OCI-LY1 (cell line): ENCODE results near the gene SPATA46.

Experiments used
- H2AFZ ChIP-seq: fragments of 200-600 bp; sonication (generic), shearing (Covaris generic); 2 replicates; pipeline ENCODE4 v1.6.0; 2014; ENCODE audit warnings: antibody characterized with exemption, mild to moderate bottlenecking, low read length
- H3F3A ChIP-seq: fragments of 200-600 bp; sonication (generic), shearing (Covaris generic); 2 replicates; pipeline ENCODE4 v1.6.0; 2014; ENCODE audit warnings: mild to moderate bottlenecking, antibody characterized with exemption, low read length, moderate library complexity; ENCODE audit not compliant: insufficient read depth
- H3K27ac ChIP-seq: fragments of 200-600 bp; sonication (generic); 2 replicates; pipeline ENCODE4 v1.5.1; 2014; ENCODE audit warnings: low read length, mixed run types, mild to moderate bottlenecking, low read depth; ENCODE audit not compliant: poor library complexity, severe bottlenecking
- H3K27me3 ChIP-seq: fragments of 200-600 bp; sonication (generic); 2 replicates; pipeline ENCODE4 v1.6.0; 2014; ENCODE audit warnings: antibody characterized with exemption, mild to moderate bottlenecking, low read length, moderate library complexity; ENCODE audit not compliant: insufficient read depth
- H3K36me3 ChIP-seq: fragments of 200-600 bp; sonication (generic); 2 replicates; pipeline ENCODE4 v1.6.1; 2014; ENCODE audit warnings: mild to moderate bottlenecking, antibody characterized with exemption, low read length, moderate library complexity, mixed read lengths; ENCODE audit not compliant: insufficient read depth
- H3K4me1 ChIP-seq: fragments of 200-600 bp; sonication (generic); 2 replicates; pipeline ENCODE4 v1.5.1; 2014; ENCODE audit warnings: mild to moderate bottlenecking, low read length, moderate library complexity; ENCODE audit not compliant: insufficient read depth, severe bottlenecking
- H3K4me2 ChIP-seq: fragments of 200-600 bp; sonication (generic), shearing (Covaris generic); 2 replicates; pipeline ENCODE4 v1.6.1; 2014; ENCODE audit warnings: low read length
- H3K4me3 ChIP-seq: fragments of 200-600 bp; sonication (generic); 2 replicates; pipeline ENCODE4 v1.5.1; 2014; ENCODE audit warnings: low read length, low read depth, mild to moderate bottlenecking, mixed read lengths; ENCODE audit not compliant: poor library complexity, severe bottlenecking
- H3K79me2 ChIP-seq: fragments of 200-600 bp; shearing (Covaris generic); 2 replicates; pipeline ENCODE4 v1.6.1; 2016; ENCODE audit warnings: mixed run types, low read length, mixed read lengths; ENCODE audit not compliant: insufficient read depth
- H3K9ac ChIP-seq: fragments of 200-600 bp; sonication (generic), shearing (Covaris generic); 2 replicates; pipeline ENCODE4 v1.6.1; 2014; ENCODE audit warnings: mild to moderate bottlenecking, low read length, mixed read lengths
- H3K9me2 ChIP-seq: fragments of 200-600 bp; sonication (generic), shearing (Covaris generic); 2 replicates; pipeline ENCODE4 v1.6.1; 2014; ENCODE audit warnings: low read depth, mild to moderate bottlenecking, low read length, mixed read lengths
- H3K9me3 ChIP-seq: fragments of 200-600 bp; shearing (Covaris generic); 2 replicates; pipeline ENCODE4 v1.6.1; 2014; ENCODE audit warnings: low read length, mixed read lengths
- H4K20me1 ChIP-seq: fragments of 200-600 bp; sonication (generic), shearing (Covaris generic); 2 replicates; pipeline ENCODE4 v1.6.0; 2016; ENCODE audit warnings: mild to moderate bottlenecking, low read length; ENCODE audit not compliant: insufficient read depth
- EZH2 ChIP-seq: fragments of 200-600 bp; sonication (generic), shearing (Covaris generic); IDR thresholded peaks from 2 replicates; pipeline ENCODE4 v1.8.0; 2017; ENCODE audit warnings: borderline replicate concordance, mixed run types, mild to moderate bottlenecking, antibody characterized with exemption, low read length, moderate library complexity, mixed read lengths
- TF ChIP-seq, protein P1 (sequence below): fragments of 200-600 bp; sonication (generic), shearing (Covaris generic); IDR thresholded peaks from 2 replicates; pipeline ENCODE4 v1.5.1; 2017; ENCODE audit warnings: mild to moderate bottlenecking, antibody characterized with exemption, low read length, moderate library complexity, mixed read lengths

Gene SPATA46

DNA sequence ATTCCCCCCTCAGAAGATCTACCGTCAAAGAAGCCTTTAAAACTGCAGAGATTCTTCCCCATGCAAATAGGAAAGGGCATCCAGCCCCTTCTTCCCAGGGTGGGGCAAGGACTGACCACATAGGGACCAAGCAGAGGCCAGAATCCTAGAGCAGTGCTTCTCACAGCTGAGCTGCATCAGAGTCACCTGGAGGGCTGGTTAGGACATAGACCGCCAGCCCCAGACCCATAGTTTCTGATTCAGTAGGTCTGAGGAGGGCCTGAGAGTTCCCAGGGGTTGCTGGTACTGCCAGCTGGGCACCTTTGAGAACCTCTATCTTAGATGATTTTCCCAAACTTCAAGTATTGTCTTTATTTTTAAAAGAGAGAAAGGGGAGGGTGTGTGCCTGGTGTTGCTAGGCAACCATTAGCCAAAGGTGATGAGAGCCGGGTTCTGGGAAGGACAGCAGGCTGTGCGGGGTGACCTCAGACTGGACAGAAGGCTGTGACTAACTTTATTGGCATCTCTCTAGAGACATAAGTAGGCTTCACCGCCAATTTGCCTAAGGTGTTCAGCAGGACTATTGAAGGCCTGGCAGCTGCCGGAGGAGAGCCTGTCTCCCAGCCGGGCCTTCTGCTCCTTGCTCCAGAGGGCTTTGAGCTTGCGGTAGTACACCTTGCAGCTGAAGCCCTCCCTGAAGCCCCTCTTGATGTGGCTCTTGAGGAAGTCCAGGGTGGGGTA, 3.0 kb downstream of the SPATA46 start:
- no peak for TF ChIP-seq EZH2
- TF ChIP-seq, protein P1, sequence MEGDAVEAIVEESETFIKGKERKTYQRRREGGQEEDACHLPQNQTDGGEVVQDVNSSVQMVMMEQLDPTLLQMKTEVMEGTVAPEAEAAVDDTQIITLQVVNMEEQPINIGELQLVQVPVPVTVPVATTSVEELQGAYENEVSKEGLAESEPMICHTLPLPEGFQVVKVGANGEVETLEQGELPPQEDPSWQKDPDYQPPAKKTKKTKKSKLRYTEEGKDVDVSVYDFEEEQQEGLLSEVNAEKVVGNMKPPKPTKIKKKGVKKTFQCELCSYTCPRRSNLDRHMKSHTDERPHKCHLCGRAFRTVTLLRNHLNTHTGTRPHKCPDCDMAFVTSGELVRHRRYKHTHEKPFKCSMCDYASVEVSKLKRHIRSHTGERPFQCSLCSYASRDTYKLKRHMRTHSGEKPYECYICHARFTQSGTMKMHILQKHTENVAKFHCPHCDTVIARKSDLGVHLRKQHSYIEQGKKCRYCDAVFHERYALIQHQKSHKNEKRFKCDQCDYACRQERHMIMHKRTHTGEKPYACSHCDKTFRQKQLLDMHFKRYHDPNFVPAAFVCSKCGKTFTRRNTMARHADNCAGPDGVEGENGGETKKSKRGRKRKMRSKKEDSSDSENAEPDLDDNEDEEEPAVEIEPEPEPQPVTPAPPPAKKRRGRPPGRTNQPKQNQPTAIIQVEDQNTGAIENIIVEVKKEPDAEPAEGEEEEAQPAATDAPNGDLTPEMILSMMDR, result no peak
- H3K4me2 ChIP-seq, result no peak overlapping the region
- no peak overlapping the region for H3K9ac ChIP-seq

DNA sequence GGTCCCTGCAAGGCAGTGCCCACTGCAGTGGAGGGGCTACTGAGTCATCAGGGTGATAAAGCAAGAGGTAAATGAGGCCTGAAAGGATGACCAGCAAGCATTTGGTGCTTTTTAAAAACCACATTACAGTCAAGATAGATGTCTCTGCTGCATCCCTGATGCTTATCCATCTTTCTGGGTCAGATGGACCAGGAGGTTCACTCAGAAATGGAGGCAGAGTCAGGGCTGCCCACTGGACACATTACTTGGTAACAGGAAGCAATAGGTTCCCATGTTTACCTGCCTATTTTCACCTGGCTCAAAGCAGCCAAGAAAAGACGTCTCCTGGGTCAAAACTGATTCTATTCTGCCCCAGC, 3.6 kb downstream of the SPATA46 start:
- no peaks in the 10 kb centered on the region for H3K36me3 ChIP-seq
- no peak overlapping the region for H3K9ac ChIP-seq
- peaks cover 4% of the 10 kb centered on the region; the same call in 1 of the 2 replicates for H3K27me3 ChIP-seq
- H3K9me3 ChIP-seq, result no peaks in the 10 kb centered on the region
- no peaks in the 10 kb centered on the region for H3F3A ChIP-seq
- no peaks in the 10 kb centered on the region for H3K9me2 ChIP-seq
- H4K20me1 ChIP-seq, result no peaks in the 10 kb centered on the region
- no peak overlapping the region for H3K4me3 ChIP-seq
- no peaks in the 10 kb centered on the region for H3K79me2 ChIP-seq
- H3K4me1 ChIP-seq, result no peaks in the 10 kb centered on the region
- TF ChIP-seq, protein P1, result no peak
- TF ChIP-seq EZH2, result no peak
- no peak overlapping the region for H3K27ac ChIP-seq
- H3K4me2 ChIP-seq, result no peak overlapping the region
- H2AFZ ChIP-seq, result no peak overlapping the region

More for the DNA sequence above, 3.0 kb downstream of the SPATA46 start:
- Histone ChIP-seq H3K4me3 (no peak overlapping the region), H2AFZ (no peak overlapping the region), H3F3A (no peaks in the 10 kb centered on the region), H3K4me1 (no peaks in the 10 kb centered on the region), H3K36me3 (no peaks in the 10 kb centered on the region), H3K79me2 (no peaks in the 10 kb centered on the region), H3K9me3 (no peaks in the 10 kb centered on the region), H4K20me1 (no peaks in the 10 kb centered on the region), H3K27me3 (peaks cover 4% of the 10 kb centered on the region; the same call in 1 of the 2 replicates), H3K27ac (no peak overlapping the region), H3K9me2 (no peaks in the 10 kb centered on the region)

DNA sequence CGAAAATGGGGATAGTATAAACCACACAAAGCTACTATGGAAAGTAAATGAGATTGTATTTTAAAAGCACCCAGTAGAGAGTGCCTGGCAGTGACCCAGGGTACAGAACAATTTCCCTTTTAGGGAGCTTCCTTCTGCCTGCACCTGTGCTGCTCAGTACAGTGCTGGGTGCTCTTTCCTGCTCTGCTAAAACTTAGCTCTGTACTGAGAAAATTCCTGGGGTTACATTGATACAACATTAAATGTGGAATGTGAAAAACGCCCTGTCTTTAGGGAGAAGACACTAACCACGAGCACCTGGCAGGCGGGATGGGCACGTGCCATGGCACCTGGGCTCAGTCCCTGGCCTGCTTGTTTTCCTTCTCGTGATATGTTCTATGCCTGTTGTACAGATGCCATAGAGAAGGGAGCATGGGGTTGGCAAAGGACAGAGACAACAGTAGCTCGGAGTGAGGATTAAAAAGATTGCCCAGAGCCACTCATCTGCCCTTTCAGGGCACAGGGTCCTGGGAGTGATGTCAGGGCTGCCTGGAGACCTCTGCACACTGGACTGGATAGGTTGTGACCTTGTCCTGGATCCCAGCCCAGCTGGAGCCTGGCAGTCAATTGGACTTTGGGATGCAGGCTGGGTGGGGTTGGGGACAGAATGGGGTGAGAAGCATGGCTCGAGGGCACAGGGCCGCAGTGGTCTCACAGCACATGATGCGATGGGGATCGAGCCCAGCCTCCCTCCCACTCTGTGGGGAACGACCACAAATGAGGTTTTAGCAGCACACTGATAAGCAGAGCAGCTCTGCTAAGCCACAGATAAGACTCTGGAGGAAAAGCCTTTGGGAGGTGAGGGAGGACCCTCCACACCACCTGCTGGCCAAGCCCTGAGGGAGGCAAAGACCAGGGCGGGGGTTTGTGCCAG, 4.2 kb downstream of the SPATA46 start:
- H3K36me3 ChIP-seq, result no peaks in the 10 kb centered on the region
- H3K27ac ChIP-seq, result no peak overlapping the region
- peaks cover 4% of the 10 kb centered on the region; the same call in 1 of the 2 replicates for H3K27me3 ChIP-seq
- no peaks in the 10 kb centered on the region for H3F3A ChIP-seq
- H3K4me3 ChIP-seq, result no peak overlapping the region
- H3K79me2 ChIP-seq, result no peaks in the 10 kb centered on the region
- no peak overlapping the region for H3K4me2 ChIP-seq
- H4K20me1 ChIP-seq, result no peaks in the 10 kb centered on the region
- H2AFZ ChIP-seq, result no peak overlapping the region
- H3K4me1 ChIP-seq, result no peaks in the 10 kb centered on the region
- no peaks in the 10 kb centered on the region for H3K9me2 ChIP-seq
- no peak for TF ChIP-seq EZH2
- TF ChIP-seq, protein P1, result no peak
- no peak overlapping the region for H3K9ac ChIP-seq
- no peaks in the 10 kb centered on the region for H3K9me3 ChIP-seq
